Osteocyte (in vitro differentiated cells): ENCODE results near the gene PRSS1. TPM values are rescaled to one million over a fixed set of nuclear protein-coding genes. Genes with fewer than 3 reads are reported as not detected.
"Not testable (repeated sequence)": the region's sequence is repeated elsewhere in the genome, so short reads cannot be mapped to it uniquely, and the experiment has no call there.

Source experiments
- DNase-seq: peaks from one replicate; pipeline ENCODE4 v3.0.0; 2021; ENCODE audit warnings: mixed read lengths; ENCODE audit not compliant: unreplicated experiment; ENCODE audit errors: extremely low spot score
- H3K27ac Mint-ChIP-seq: one replicate; pipeline ENCODE4 v1.8.0; 2021; ENCODE audit warnings: mild to moderate bottlenecking, mixed read lengths; ENCODE audit not compliant: unreplicated experiment
- H3K27me3 Mint-ChIP-seq: one replicate; pipeline ENCODE4 v1.8.0; 2021; ENCODE audit warnings: mixed read lengths; ENCODE audit not compliant: unreplicated experiment
- H3K36me3 Mint-ChIP-seq: one replicate; pipeline ENCODE4 v1.8.0; 2021; ENCODE audit warnings: mixed read lengths; ENCODE audit not compliant: unreplicated experiment
- H3K4me1 Mint-ChIP-seq: one replicate; pipeline ENCODE4 v1.8.0; 2021; ENCODE audit warnings: mixed read lengths; ENCODE audit not compliant: unreplicated experiment
- H3K4me3 Mint-ChIP-seq: one replicate; pipeline ENCODE4 v1.8.0; 2021; ENCODE audit warnings: mild to moderate bottlenecking, moderate library complexity, mixed read lengths; ENCODE audit not compliant: unreplicated experiment
- H3K9me3 Mint-ChIP-seq: one replicate; pipeline ENCODE4 v1.8.0; 2021; ENCODE audit warnings: mixed read lengths; ENCODE audit not compliant: unreplicated experiment
- CTCF ChIP-seq: fragments of 200-600 bp; sonication (generic); IDR thresholded peaks from 2 replicates; pipeline ENCODE4 v1.5.0; 2021; ENCODE audit warnings: antibody characterized with exemption, mild to moderate bottlenecking, moderate library complexity
- long read RNA-seq: library from polyadenylated mRNA; unstranded; transcript quantifications from one replicate; pipeline ENCODE4 v2.0.0, GENCODE V29; 2021
- total RNA-seq: library from RNA; stranded (reverse); gene quantifications from 2 replicates; pipeline ENCODE4 v1.2.1, GENCODE V29; 2021

The PRSS1 gene
- total RNA-seq, result not detected in 2 replicates
- long read RNA-seq, result 0 reads

DNA sequence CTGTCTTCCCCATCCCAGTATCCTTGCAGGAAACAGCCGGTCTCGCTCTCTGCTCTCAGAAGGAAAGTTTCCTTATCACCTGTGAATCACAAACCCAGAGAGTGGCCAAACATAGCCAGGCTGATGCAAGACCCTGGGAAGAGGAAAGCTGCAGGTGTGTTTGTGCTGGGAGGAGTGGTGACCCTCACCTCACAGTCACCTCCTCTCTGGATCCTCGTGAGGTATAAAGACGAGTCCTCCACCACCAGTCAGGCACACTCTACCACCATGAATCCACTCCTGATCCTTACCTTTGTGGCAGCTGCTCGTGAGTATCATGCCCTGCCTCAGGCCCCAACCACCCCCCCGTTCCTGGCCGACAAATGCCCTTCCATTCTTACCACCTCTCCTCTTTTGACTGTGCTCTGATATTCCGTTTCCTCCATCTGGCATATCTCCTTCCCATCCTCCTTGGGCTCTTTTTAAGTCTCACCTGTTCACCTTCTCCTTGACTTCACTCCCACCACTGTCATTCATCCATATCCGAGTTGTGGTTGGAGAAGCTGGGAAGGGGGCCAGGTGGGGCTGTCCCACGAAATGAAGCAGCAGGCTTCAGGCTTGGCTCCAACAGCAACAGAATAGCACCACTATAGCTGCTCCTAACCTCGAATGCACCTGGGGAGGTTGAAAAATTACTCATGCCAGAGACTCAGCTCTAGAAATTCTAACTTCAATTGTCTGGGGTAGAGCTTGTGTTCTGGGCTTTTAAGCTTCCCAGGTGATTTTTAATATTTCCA, at the start of gene PRSS1:
PRSS1 (plus strand) TSS at position 255 of the 776 bp plus-strand sequence; CDS start at position 268, 13 bp downstream.
- H3K27ac Mint-ChIP-seq, result no peak within 1 kb of the TSS
- DNase-seq, result peak; percentile 64
- H3K36me3 Mint-ChIP-seq, result no peaks in the 10 kb centered on the region
- peaks cover 10% of the 10 kb centered on the region for H3K27me3 Mint-ChIP-seq
- H3K9me3 Mint-ChIP-seq, result no peaks in the 10 kb centered on the region
- TF ChIP-seq CTCF, result no peak
- H3K4me1 Mint-ChIP-seq, result no peaks in the 10 kb centered on the region
- H3K4me3 Mint-ChIP-seq, result no peak within 1 kb of the TSS

DNA sequence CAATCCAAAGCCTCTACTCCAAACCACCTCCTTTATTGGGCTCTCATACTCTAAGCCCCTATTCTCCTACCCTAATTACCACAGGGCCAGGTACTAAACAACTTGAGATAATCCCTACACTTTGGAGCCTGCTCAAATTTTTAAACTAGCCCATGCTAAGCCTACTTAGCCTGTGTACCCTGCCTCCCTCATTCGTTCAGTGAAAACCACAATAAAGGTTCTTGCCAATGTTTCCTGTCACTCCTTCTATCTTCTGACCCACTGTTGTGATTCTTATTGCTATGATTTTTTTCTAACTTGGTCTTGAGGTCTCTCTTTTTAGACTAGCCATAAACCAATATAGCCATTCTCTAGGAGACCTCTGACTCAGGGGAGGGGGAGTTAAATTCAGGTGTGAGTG, 48.3 kb upstream of the PRSS1 start:
- not testable (repeated sequence) for H3K4me1 Mint-ChIP-seq, DNase-seq, H3K27ac Mint-ChIP-seq, H3K4me3 Mint-ChIP-seq, H3K9me3 Mint-ChIP-seq, H3K36me3 Mint-ChIP-seq
- peaks cover 19% of the 10 kb centered on the region for H3K27me3 Mint-ChIP-seq

GRCh38 chr7:142703655-142704305, 45.5 kb upstream of the PRSS1 start:
- H3K27ac Mint-ChIP-seq, result no peak overlapping the region
- DNase-seq, result no peak

GRCh38 chr7:142708726-142709125, 40.5 kb upstream of the PRSS1 start:
- not testable (repeated sequence) for H3K4me1 Mint-ChIP-seq, H3K36me3 Mint-ChIP-seq, H3K9me3 Mint-ChIP-seq, H3K27ac Mint-ChIP-seq, H3K4me3 Mint-ChIP-seq, DNase-seq
- H3K27me3 Mint-ChIP-seq, result peaks cover 11% of the 10 kb centered on the region

More at GRCh38 chr7:142703655-142704305, 45.5 kb upstream of the PRSS1 start:
- no peaks in the 10 kb centered on the region for H3K9me3 Mint-ChIP-seq
- H3K36me3 Mint-ChIP-seq, result no peaks in the 10 kb centered on the region
- TF ChIP-seq CTCF, result no peak
- H3K27me3 Mint-ChIP-seq, result peaks cover 10% of the 10 kb centered on the region
- H3K4me1 Mint-ChIP-seq, result no peaks in the 10 kb centered on the region
- no peak overlapping the region for H3K4me3 Mint-ChIP-seq

GRCh38 chr7:142709921-142710320, 39.4 kb upstream of the PRSS1 start:
- no peak for DNase-seq
- Mint-ChIP-seq H3K4me3 (no peak overlapping the region), H3K9me3 (no peaks in the 10 kb centered on the region), H3K36me3 (no peaks in the 10 kb centered on the region), H3K27ac (no peak overlapping the region), H3K27me3 (peaks cover 9% of the 10 kb centered on the region), H3K4me1 (no peaks in the 10 kb centered on the region)
- TF ChIP-seq CTCF, result no peak

DNA sequence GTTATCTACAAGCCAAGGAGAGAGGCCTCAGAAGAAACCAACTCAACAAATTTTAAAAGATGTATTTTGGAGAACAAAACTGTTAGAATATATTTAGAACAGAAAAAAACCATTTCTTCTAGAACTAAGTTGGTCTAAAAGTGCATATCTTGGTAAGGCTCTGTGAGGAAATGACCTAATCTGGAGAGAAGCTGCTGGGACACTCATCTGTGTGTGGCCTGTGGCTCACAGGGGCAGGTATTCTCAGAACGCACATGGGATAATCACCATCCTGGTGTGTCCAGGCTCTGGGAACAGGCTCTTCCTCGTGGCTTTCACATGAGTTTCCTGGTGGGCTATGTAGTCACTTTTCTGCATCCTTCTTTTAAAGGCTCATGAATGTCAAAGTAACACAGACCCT, 38.1 kb upstream of the PRSS1 start:
- no peak for TF ChIP-seq CTCF
- H3K27ac Mint-ChIP-seq, result no peak overlapping the region
- no peaks in the 10 kb centered on the region for H3K4me1 Mint-ChIP-seq
- no peaks in the 10 kb centered on the region for H3K9me3 Mint-ChIP-seq
- no peak overlapping the region for H3K4me3 Mint-ChIP-seq
- no peaks in the 10 kb centered on the region for H3K36me3 Mint-ChIP-seq
- DNase-seq, result no peak
- H3K27me3 Mint-ChIP-seq, result peaks cover 9% of the 10 kb centered on the region
